HG03135 (cell line): Measurements from ENCODE around the gene ST13.
A peak's percentile ranks its signal among the peaks of the same experiment; 100 is the strongest.
"Not testable (repeated sequence)": the region's sequence is repeated elsewhere in the genome, so short reads cannot be mapped to it uniquely, and the experiment has no call there.

Experiments used
- ATAC-seq: cut with Tn5 transposase; IDR thresholded peaks from one replicate; pipeline ENCODE4 v1.9.1; 2021; ENCODE audit warnings: mild to moderate bottlenecking, moderate library complexity; ENCODE audit not compliant: unreplicated experiment

Gene ST13

DNA sequence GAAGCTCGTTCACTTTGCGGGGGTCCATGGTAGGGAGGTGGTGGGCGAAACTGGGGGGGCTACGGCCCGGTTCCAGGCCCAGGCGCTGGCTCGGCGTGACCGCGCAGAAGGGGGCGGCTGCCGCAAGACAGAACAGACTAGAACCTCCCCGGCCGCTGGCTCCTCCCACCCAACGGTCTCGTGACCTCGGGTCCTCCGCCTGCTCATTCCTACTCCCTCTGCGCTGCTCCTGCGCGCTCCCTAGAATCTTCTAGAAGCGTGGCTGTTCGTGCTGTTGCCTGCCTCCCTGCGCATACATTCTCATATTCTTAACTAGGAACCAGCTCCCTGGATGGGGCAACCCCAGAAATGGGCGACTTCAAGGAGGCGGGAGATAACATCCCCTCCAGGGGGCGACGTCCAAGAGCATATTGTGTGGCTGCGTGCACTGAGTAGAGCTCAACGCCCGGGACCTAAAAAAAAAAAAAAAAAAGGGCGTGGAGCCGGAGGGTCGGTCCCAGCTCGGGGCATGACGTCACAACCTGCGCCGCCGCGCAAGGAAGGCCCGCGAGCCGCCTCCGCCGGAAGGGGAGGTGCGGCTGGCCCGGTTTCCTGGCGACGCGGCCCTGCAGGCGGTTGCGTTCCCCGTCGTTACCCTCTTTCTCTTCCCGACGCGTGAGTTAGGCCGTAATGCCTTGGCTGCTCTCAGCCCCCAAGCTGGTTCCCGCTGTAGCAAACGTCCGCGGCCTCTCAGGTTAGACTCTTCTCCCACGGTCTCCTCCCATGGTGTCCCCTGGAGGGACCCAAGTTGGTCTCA, at the start of gene ST13, which contains the start of gene XPNPEP3:
Gene ST13, minus strand, starts transcription at position 127 of the 796 bp plus-strand sequence. Its CDS starts 99 bp downstream, at position 28.
Gene XPNPEP3, plus strand, starts transcription at position 636 of the 796 bp plus-strand sequence. Its CDS starts 34 bp downstream, at position 670.
- peak; percentile 87 for ATAC-seq

DNA sequence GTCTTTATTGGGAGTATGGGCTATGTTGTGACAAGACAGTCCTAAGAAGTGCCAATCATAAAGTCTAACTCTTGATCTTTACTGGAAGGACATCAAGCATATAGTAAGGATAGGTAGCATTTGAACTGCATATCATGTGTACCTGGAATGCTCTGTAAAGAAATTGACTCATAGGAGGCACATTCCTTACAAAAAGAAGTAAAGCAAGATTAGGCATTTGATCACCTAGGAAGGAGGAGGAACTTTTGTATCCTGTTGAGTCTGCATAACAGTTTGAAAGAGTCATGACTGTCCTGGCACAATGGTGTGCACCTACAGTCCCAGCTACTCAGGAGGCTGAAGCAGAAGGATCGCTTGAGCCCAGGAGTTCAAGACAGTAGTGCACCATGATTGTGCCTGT, 47.7 kb upstream of the ST13 start:
- no peak for ATAC-seq

DNA sequence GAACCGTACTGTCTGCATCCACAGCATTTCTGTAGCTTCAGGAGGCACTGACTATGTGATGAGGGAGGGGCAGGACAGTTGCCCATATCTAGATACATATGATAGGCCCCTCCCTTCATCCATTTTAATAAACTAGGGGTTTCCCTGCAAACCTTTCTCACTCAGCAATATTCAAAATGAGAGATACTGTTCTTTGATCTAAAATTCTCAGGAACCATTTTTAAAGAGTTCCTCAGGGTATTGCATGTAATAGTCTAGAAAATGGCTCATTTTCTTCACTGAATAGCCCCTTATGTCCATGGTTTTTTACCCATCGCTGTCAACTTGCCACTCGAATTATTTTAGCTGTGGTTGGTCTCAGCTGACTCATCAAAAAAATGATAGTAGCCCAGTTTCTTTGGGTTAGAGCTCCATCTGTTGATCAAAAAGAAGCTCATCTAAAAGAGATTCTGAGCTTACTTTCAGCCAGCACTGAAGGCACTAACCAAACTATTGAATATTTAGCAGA, 42.5 kb upstream of the ST13 start:
- ATAC-seq = no peak

- no peak for ATAC-seq
Measured at GRCh38 chr22:40894417-40894816, 38.0 kb upstream of the ST13 start.

DNA sequence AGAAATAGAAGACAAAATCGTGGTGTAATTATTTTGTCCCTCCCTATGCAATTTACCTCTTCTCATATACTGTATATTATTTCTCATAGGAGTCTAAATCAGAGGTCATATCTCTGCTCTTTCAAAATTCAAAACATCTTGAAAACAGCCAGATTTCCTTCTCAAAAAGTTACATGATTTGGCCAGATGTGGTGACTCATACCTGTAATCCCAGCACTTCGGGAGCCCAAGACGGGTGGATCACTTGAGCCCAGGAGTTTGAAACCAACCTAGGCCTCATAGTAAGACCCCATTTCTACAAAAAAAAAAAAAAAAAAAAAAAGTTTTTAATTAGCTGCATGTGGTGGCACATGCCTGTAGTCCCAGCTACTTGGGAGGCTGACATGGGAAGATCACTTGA, 34.4 kb upstream of the ST13 start:
- ATAC-seq = no peak

DNA sequence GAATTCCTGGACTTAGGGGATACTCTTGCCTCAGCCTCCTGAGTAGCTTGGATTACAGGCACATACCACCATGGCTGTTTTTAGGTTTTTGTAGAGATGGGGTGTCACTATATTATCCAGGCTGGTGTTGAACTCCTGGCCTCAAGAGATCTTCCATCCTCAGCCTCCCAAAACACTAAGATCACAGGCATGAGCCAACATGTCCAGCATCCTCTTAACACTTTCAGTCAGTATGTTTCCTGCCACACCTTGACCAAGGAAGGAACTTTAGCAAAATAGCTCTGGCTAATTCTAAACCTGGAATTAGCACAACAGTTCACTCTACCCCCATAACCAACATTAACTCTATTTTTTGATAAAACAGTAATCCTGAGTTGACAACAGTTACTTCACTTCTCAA, 32.7 kb upstream of the ST13 start:
- ATAC-seq = no peak

- no peak for ATAC-seq
Measured at GRCh38 chr22:40878922-40879321, 22.5 kb upstream of the ST13 start.

GRCh38 chr22:40877488-40877887, 21.0 kb upstream of the ST13 start:
- ATAC-seq = no peak

- no peak for ATAC-seq
Measured at GRCh38 chr22:40876907-40877306, 20.5 kb upstream of the ST13 start.

DNA sequence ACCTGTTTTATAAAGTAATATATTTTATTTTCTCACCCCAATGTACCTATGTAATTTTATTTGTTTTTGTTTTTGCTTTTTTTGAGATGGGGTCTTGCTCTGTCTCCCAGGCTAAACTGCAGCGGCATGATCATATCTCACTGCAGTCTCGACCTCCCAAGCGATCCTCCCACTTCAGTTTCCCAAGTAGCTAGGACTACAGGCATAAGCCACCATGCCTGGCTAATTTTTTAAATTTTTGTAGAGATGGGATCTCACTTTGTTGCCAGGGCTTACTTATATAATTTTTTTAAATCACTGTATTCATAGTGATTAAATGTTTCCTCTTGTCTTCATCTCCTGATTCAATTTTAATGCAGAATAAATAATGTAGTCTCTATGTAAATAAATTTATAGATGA, 18.7 kb upstream of the ST13 start:
- ATAC-seq = no peak

GRCh38 chr22:40874016-40874415, 17.6 kb upstream of the ST13 start:
- no peak for ATAC-seq

DNA sequence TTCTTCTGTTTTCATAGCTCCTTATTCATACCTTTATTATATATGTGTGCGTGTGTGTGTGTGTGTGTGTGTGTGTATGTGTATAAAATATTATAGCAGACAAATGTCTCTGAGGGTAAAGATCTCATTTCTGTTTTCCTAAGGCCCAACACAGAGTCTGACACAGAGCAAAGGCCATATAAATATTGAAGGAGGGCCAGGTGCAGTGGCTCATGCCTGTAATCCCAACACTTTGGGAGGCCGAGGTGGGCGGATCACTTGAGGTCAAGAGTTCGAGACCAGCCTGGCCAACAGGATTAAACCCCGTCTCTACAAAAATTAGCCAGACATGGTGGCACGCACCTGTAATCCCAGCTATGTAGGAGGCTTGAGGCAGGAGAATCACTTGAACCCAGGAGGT, 11.9 kb upstream of the ST13 start:
- ATAC-seq = not testable (repeated sequence)

- ATAC-seq = no peak
Measured at GRCh38 chr22:40867109-40867508, 10.7 kb upstream of the ST13 start.

DNA sequence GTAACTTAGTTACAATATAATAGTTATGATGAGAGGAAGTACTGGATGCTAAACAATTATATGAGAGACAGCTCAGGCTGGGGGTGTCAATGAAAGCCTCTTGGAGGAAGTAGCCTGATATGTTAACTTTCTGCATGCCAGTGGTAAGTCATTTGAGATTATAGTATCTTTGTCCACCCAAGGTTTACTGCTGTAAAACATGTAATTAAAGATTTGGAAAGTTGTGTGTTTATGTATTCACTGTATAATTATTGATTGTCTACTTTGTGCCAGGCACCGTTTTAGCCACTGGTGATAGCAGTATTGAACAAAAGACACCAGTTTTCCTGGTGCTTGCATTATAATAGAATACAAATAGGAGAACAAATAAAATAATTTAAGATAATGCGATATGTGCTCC, 6.1 kb upstream of the ST13 start:
- no peak for ATAC-seq

- no peak for ATAC-seq
Measured at GRCh38 chr22:40862013-40862412, 5.6 kb upstream of the ST13 start, which contains the start of gene DNAJB7. TSS of gene DNAJB7 (minus strand) at chr22:40862113. CDS start at chr22:40861994, 119 bp downstream.

DNA sequence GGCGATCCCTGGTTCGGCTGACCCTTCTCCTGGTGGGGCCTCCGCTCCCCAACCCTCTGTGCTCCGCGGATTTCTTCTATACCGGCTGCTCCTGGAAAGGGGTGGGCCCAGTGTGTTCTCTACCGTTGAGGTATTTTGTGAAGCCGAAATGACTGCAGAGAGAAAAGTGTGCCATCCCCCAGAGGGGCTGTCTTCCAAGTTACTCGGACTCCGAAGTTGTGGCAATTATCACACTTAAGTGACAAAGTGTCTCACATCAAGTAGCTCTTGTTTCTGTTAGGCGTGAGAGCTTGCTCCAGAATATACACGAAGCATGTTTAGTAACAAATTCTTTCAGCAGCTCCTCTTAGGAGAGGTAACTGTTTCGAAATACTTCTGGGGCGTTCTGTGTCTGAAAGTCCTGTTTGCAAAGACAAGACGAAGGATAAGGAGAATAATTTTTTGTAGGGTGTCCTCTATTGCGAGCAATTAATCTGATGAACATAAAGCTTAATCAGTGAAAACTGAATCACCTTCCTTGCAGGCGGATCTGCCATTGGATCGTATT, 943 bp upstream of the ST13 start:
- ATAC-seq = no peak

- ATAC-seq = peak; percentile 20
Measured at GRCh38 chr22:40855979-40856512, 393 bp downstream of the ST13 start.

DNA sequence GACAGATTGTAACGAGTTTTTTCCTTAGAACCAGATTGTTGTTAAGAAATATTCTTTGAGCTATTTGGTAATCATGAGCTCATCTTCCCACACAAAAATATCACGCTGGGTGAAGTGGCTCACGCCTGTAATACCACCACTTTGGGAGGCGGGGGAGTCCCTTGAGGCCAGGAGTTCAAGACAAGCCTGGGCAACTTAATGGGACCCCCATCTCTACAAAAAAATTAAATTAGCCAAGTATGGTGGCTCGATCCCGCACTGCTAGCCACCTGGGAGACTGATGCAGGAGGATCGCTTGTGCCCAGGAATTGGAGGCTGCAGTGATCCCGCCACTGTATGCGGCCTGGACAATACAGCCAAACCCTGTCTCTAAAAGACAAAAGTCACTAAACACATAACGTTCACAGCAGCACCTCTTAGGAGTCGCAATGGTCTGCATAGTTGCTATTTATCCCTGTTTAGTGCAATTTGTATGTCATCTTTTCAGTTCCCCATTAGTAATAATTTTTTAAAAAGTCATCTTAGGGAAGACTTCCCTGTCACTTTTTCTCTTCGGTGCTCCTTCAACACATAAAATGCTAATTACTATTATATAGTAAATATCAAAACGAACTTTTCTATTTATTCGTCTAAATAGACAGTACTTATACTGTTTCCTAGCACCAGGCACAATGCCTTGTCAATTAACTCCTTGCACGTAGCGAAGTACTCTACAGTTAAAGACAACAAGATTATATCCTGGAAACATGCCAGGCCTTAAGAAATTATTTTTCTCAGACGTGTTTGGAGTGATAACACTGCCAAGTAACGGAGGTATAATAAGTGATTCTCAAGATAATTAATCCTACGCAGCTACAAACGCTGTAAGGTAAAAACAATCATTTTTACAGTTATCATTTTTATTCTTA, 1.1 kb downstream of the ST13 start:
- ATAC-seq = no peak

- no peak for ATAC-seq
Measured at GRCh38 chr22:40853961-40854360, 2.5 kb downstream of the ST13 start.

DNA sequence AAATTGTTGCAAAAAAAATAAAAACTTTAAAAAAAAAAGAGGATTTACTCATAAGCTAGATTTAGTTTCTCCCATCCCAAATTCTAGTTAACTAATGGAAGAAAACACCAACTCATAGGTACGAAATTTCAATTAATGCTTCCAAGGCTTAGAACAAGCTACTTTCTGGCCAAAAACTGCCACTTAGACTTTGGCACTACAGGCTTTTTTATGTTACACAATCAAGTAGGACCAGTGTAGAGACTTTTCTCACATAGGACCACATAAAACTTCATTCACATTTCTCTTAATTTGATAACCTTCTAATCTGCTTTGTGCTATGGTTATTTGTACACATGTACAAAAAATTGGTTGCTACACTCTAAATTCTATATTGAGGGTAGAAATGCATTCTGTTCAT, 3.1 kb downstream of the ST13 start:
- no peak for ATAC-seq

GRCh38 chr22:40845816-40846215, 10.6 kb downstream of the ST13 start:
- not testable (repeated sequence) for ATAC-seq
